GM21447 (cell line): Measurements from ENCODE around the gene PRSS23.
"Not testable (repeated sequence)": the region's sequence is repeated elsewhere in the genome, so short reads cannot be mapped to it uniquely, and the experiment has no call there.

ENCODE experiments used
- ATAC-seq: cut with Tn5 transposase; IDR thresholded peaks from one replicate; pipeline ENCODE4 v1.9.1; 2021; ENCODE audit not compliant: unreplicated experiment

The PRSS23 gene

DNA sequence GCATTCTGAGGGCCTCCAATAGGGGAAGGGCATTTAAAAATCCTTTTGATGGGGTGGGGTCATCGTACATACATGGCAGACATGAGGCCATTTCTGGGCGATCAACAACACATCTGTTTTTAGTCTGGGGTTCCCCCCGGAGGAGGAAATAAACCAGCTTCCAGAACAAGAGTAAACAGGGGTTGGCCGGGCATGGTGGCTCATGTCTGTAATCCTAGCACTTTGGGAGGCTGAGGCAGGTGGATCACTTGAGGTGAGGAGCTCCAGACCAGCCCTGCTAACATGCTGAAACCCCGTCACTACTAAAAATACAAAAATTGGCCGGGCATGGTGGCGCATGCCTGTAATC is 12.0 kb downstream of the PRSS23 start:
- ATAC-seq: no peak

DNA sequence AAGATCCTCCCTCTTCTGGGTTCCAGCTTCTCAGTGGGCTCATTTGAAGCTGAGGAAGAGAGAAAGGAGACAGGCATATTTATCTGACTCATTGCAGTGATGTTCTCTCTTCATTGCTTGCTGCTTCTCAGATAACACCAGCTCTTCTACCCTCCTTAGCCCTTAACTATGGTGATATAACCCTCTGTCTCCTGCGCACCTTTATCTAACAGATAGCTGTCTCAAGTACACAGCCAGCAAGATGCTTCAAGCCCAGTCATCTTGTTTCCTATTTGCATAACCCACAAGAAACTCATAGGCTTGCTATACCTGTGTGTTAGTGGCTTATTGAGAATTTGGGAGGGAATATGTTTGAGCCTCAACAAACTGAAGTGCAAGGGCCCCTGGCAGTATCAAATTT is 12.6 kb downstream of the PRSS23 start:
- no peak for ATAC-seq

DNA sequence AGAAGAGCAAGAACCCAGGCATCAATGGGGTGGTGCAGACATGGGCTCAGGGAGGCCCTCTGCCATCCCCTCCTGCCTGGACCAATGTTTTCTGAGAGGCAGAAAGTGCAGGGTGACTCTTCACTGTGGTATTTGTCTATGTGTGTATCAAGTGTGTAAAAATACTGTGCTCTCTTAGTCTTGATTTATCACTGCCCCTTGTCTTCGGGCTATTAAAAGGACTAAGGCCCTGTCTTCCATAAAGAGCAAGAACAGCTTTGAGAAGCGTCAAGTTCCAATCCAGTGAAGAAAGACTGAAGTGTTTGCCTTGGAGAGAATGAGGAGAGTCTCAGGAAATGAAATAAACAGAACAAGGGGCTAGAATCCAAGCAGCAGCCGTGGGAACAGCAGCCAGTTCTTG is 14.4 kb downstream of the PRSS23 start:
- no peak for ATAC-seq

DNA sequence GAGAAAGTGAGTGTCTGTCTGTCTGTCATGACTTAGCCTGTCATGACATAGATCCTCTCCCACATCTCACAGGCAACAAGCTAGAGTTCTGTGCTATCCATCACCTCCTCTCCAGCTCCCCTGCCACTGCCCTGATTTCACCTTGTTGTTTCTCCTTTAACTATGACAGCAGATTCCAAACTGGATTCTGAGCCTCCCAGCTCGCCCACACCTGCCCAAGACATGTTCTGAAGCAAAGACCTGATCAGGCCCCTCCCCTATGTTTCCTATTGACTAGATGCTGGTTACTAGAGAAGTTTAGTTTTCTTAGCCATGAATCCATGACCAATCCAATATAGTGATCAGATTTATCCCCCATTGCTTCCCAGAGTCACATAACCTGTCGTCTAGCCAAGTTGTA is 15.4 kb downstream of the PRSS23 start:
- ATAC-seq: no peak

DNA sequence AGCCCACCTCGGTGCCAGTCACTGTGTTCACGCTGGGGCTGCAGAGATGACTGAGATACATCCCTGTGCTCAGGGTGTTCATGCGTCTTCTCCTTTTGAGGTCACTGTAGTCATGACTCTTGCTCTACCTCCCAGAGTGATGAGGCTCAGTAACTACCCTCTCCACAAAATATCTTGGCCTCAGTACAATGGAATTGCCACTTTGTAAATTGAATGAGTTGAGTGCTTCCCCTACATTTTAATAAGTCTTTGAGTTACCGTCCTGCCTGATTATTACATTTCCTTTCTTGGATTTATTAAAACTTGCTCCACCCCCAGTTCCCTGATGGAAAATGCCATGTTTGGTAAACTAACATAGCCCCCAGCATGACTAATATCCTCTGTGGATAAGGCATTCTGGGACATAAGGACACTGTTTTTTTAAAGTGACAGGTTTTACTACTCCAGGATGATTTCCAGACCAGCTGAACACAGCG is 15.9 kb downstream of the PRSS23 start:
- no peak for ATAC-seq

DNA sequence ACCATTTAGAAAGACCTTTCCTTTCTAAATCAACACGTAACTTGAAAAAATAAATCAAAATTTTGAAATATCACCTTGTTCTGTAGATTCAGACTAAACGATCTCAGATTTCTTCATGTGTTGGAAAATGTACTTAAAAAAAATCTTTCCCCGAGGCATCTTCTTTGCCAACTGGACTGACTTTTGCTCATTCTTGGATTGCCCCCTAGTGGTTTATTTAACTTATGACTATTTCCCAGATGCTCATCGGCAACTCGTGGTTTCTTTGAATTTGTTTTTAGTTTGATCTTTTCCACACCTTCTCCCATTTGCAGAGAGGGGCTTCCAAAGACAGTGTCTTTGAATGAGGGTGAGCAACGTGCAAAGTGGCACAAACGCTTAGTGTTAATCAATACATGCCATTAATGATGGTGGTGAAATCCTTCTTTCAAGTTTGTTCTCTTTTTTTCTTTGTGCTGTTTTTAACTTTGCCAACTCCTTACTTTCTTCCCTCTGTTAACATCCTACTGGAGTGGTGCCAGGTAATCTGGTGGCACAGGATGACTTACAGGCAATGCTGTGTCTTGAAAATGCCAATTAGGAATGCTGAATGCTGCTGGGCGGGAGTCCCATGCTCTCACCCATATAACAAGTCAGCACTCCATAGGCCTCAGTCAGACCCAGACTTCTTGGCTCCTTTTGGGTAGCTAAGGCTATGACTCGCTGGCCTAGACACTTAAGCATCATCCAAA is 18.3 kb downstream of the PRSS23 start:
- no peak for ATAC-seq

DNA sequence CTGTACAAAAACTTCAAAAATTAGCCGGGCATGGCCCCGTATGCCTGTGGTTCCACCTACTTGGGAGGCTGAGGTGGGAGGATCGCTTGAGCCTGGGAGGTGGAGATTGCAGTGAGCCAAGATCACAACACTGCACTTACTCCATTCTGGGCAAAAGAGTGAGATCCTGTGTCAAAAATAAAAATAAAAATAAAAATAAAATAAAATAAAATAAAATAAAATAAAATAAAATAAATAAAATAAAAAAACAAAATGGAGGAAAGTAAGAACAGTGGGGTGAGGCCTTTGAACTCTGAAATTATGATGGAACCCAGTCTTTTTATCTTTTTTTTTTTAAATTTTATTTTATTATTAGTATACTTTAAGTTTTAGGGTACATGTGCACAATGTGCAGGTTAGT is 23.8 kb downstream of the PRSS23 start:
- ATAC-seq: not testable (repeated sequence)

DNA sequence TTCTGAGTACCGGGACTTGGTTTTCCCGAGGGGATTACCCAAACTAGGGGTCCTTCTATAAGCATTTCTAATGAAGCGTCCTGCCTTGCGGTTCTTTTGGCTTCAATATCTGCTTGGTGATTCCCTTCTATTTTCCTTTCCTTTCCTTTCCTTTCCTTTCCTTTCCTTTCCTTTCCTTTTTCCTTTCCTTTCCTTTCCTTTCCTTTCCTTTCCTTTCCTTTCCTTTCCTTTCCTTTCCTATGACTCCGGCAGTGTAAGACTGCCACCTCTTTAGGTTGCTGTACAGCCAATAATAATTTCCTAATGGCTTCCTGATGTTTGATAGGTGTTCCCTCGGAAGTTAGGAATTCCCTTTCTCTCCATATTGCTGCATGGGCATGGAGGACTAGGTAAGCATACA is 34.0 kb downstream of the PRSS23 start:
- ATAC-seq: not testable (repeated sequence)

DNA sequence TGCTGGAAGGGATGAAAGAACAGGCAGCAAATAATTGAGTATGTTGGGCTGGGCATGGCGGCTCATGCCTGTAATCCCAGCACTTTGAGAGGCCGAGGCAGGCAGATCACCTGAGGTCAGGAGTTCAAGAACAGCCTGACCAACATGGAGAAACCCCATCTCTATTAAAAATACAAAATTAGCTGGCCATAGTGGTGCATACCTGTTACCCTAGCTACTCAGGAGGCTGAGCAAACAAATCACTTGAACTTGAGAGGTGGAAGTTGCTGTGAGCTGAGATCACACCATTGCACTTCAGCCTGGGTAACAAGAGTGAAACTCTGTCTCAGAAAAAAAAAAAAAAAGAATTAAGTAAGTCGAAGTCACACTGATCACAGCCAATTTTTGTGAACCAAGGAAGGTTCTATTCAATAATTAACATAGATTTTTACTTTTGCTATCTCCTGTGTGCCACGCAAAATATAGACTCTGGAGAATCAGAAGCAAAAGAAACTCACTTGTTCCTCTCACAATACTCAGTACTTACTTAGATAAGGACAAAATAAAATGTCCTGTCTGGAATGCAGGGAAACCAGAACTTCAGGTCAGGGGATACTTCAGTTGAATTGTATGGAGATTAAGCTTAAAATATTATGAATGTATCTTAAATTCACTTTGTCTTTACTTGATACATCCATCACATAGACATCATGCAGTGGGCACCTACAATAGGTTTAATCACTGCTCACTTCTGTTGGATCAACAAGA is 44.6 kb downstream of the PRSS23 start:
- not testable (repeated sequence) for ATAC-seq

DNA sequence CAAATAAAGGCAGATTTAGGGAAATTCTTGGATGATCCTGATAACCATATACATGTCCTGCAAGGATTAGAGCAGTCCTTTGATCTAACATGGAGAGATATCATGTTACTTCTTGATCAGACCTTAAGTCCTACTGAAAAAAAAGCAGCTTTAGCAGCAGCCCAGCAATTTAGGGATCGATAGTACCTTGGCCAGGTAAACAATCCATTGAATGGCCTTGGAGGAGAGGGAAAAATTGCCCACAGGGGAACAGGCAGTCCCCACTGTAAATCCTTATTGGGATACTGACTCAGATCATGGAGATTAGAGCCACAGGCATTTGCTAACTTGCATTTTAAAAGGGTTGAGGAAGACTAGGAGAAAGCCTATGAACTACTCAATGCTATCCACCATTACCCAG is 47.8 kb downstream of the PRSS23 start:
- no peak for ATAC-seq

DNA sequence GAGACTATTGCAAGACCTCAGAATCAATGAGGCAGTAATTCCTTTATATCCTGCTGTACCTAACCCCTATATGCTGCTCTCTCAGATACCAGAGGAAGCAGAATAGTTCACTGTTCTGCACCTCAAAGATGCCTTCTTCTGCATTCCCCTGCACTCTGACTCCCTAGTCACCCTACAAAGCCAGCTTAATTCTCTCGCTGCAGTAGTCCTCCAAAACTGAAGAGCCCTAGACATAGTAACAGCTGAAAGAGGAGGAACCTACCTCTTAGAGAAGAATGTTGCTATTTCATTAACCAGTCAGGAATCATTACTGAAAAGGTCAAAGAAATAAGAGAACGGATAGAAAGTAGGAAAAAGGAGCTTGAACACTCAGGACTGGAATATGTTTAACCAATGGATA is 49.3 kb downstream of the PRSS23 start:
- no peak for ATAC-seq
